K562 (cell line): ENCODE data around the gene HSD3B2.

Experiments used
- ATF1 ChIP-seq, 2 experiments: fragments of 450-650 bp in 1 of 2; IDR thresholded peaks; 2 replicates each; pipeline ENCODE4 v1.6.1; 2016; ENCODE audit warnings: missing compliant biosample characterization in 1 of 2, missing genetic modification characterization in 1 of 2
- COPS2 ChIP-seq: fragments of 450-650 bp; conservative IDR thresholded peaks from 2 replicates; pipeline ENCODE4 v1.6.1; 2016; ENCODE audit warnings: mild to moderate bottlenecking, moderate library complexity
- CTCF ChIP-seq, 3 experiments: IDR thresholded peaks in 2 of 3; conservative IDR thresholded peaks in 1 of 3; 2 replicates each; pipeline ENCODE4 v1.5.1; 2011 to 2012; ENCODE audit warnings: low read length in 3 of 3, mild to moderate bottlenecking in 3 of 3, control low read depth in 2 of 3, improper control_type of control experiment in 1 of 3, inconsistent platforms in 1 of 3, low read depth in 1 of 3, mixed read lengths in 1 of 3, moderate library complexity in 1 of 3; ENCODE audit not compliant: insufficient read depth in 2 of 3
- MAFK ChIP-seq: IDR thresholded peaks from 2 replicates; pipeline ENCODE4 v1.6.1; 2011; ENCODE audit warnings: low read length, improper control_type of control experiment
- MYC ChIP-seq, 2 experiments: fragments of 250-450 bp in 1 of 2; sonication (Bioruptor Pico) in 1 of 2; IDR thresholded peaks; 2 replicates each; pipeline versions ENCODE4 v1.5.1 to v1.6.1; 2012 to 2021; ENCODE audit warnings: low read depth in 2 of 2, borderline replicate concordance in 1 of 2, improper control_type of control experiment in 1 of 2, low read length in 1 of 2, mild to moderate bottlenecking in 1 of 2, moderate library complexity in 1 of 2
- NCOR1 ChIP-seq: fragments of 450-650 bp; IDR thresholded peaks from 2 replicates; pipeline ENCODE4 v1.6.1; 2016; ENCODE audit warnings: mild to moderate bottlenecking, moderate library complexity
- NR2C2 ChIP-seq, 2 experiments: fragments of 200-800 bp in 1 of 2; sonication (Bioruptor generic) in 1 of 2; sonication (generic) in 1 of 2; formaldehyde crosslinking in 1 of 2; IDR thresholded peaks; 2 replicates each; pipeline versions ENCODE4 v1.6.1 to v1.8.0; 2016 to 2022; ENCODE audit warnings: mild to moderate bottlenecking in 1 of 2, missing compliant biosample characterization in 1 of 2, missing genetic modification characterization in 1 of 2, missing genetic modification reagents in 1 of 2
- PCBP1 ChIP-seq: fragments of 200-400 bp; formaldehyde crosslinking; IDR thresholded peaks from 2 replicates; pipeline ENCODE4 v1.6.1; 2018; ENCODE audit warnings: mild to moderate bottlenecking, low read depth, low read length; ENCODE audit not compliant: poor library complexity, severe bottlenecking
- PCBP2 ChIP-seq: fragments of 200-400 bp; formaldehyde crosslinking; IDR thresholded peaks from 2 replicates; pipeline ENCODE4 v1.6.1; 2018; ENCODE audit warnings: low read length, low read depth, mild to moderate bottlenecking, moderate library complexity; ENCODE audit not compliant: poor library complexity, severe bottlenecking
- RBM17 ChIP-seq: fragments of 200-400 bp; formaldehyde crosslinking; IDR thresholded peaks from 2 replicates; pipeline ENCODE4 v1.6.1; 2017; ENCODE audit warnings: low read depth, mild to moderate bottlenecking, low read length, borderline replicate concordance
- STAT6 ChIP-seq: sonication (generic); formaldehyde crosslinking; IDR thresholded peaks from 2 replicates; pipeline ENCODE4 v1.8.1; 2023; ENCODE audit warnings: mild to moderate bottlenecking, missing genetic modification reagents
- TAF15 ChIP-seq: fragments of 200-400 bp; formaldehyde crosslinking; IDR thresholded peaks from 2 replicates; pipeline ENCODE4 v1.6.1; 2017; ENCODE audit warnings: mild to moderate bottlenecking, low read depth, low read length, moderate library complexity
- ZBTB8A ChIP-seq: fragments of 450-650 bp; IDR thresholded peaks from 2 replicates; pipeline ENCODE4 v1.6.1; 2018; ENCODE audit warnings: mild to moderate bottlenecking, moderate library complexity; ENCODE audit not compliant: partially characterized antibody
- ZNF232 ChIP-seq: sonication (generic); formaldehyde crosslinking; IDR thresholded peaks from 2 replicates; pipeline ENCODE4 v1.8.0; 2022; ENCODE audit warnings: mild to moderate bottlenecking, missing genetic modification reagents

- TF ChIP-seq COPS2 (no peak), STAT6 (CRISPR knock-in tag) (no peak), CTCF (IDR thresholded peaks at IDR 0.05 in 2 of 3, conservative IDR thresholded peaks at IDR 0.05 in 1 of 3; ENCODE audit: insufficient read depth in 2 of 3, low read depth in 1 of 3, low read length in 3 of 3) (no peak), MAFK (no peak), NR2C2 (CRISPR knock-in tag; IDR thresholded peaks at IDR 0.05) (no peak), NR2C2 (tag; IDR thresholded peaks at IDR 0.05) (no peak), PCBP1 (no peak), TAF15 (no peak), ATF1 (CRISPR knock-in tag; IDR thresholded peaks at IDR 0.05) (no peak), ATF1 (tag; IDR thresholded peaks at IDR 0.05) (no peak), ZNF232 (CRISPR knock-in tag) (no peak), RBM17 (no peak), MYC (IDR thresholded peaks at IDR 0.05; ENCODE audit: low read depth, low read length) (no peak), MYC (CRISPR knock-in tag; IDR thresholded peaks at IDR 0.05; ENCODE audit: borderline replicate concordance, low read depth) (no peak), ZBTB8A (no peak), NCOR1 (no peak), PCBP2 (no peak)
These were observed 17.0 kb upstream of the HSD3B2 start for GRCh38 chr1:119397986-119398385.
